NCI-H460 (cell line): ENCODE data around the gene SOHLH1. TPM values are rescaled to one million over a fixed set of nuclear protein-coding genes. Genes with fewer than 3 reads are reported as not detected.

Experiments used
- DNase-seq: peaks from one replicate; pipeline ENCODE4 v3.0.0-alpha.2; 2016; ENCODE audit warnings: low read depth; ENCODE audit errors: extremely low read depth
- total RNA-seq: library from RNA; depleted of rRNA; stranded (reverse); fragments of >200 nt; shearing (Covaris generic); gene quantifications from 2 replicates; pipeline ENCODE4 v1.2.3, GENCODE V29; 2014

The SOHLH1 gene
- total RNA-seq, 1 experiment from 2014 or later: not detected

GRCh38 chr9:135664801-135665794 is 34.2 kb downstream of the SOHLH1 start:
- no peak for DNase-seq

GRCh38 chr9:135664266-135664665 is 35.0 kb downstream of the SOHLH1 start:
- DNase-seq: no peak

GRCh38 chr9:135663857-135664256 is 35.4 kb downstream of the SOHLH1 start:
- no peak for DNase-seq

GRCh38 chr9:135663451-135663770 is 35.9 kb downstream of the SOHLH1 start:
- DNase-seq: no peak

GRCh38 chr9:135662758-135663450 is 36.4 kb downstream of the SOHLH1 start, which contains the start of gene LCN9:
TSS of gene LCN9 (plus strand) at chr9:135663309. CDS start at chr9:135663322, 13 bp downstream.
- no peak for DNase-seq

- DNase-seq: no peak
These were observed 37.3 kb downstream of the SOHLH1 start for GRCh38 chr9:135661816-135662560.

- DNase-seq: no peak
These were observed 38.9 kb downstream of the SOHLH1 start for GRCh38 chr9:135660407-135660806.

- no peak for DNase-seq
These were observed 40.0 kb downstream of the SOHLH1 start for GRCh38 chr9:135659252-135659651.

- DNase-seq: no peak
These were observed 41.9 kb downstream of the SOHLH1 start for GRCh38 chr9:135657416-135657815.

GRCh38 chr9:135655317-135655716 is 44.0 kb downstream of the SOHLH1 start:
- no peak for DNase-seq

GRCh38 chr9:135650408-135650807 is 48.9 kb downstream of the SOHLH1 start:
- no peak for DNase-seq

GRCh38 chr9:135649508-135649907 is 49.8 kb downstream of the SOHLH1 start:
- DNase-seq: no peak

- no peak for DNase-seq
These were observed 50.5 kb downstream of the SOHLH1 start for GRCh38 chr9:135648494-135649410.

GRCh38 chr9:135647884-135648283 is 51.4 kb downstream of the SOHLH1 start:
- DNase-seq: no peak

GRCh38 chr9:135644631-135645218 is 54.6 kb downstream of the SOHLH1 start:
- no peak for DNase-seq
